GM12892 (cell line): Measurements from ENCODE around the gene RSAD1.

ENCODE experiments used
- POLR2A ChIP-seq: IDR thresholded peaks from 2 replicates; pipeline ENCODE4 v1.6.1; 2011; ENCODE audit warnings: low read depth, low read length, control low read depth
- POLR2AphosphoS5 ChIP-seq: IDR thresholded peaks from 2 replicates; pipeline ENCODE4 v1.6.1; 2011; ENCODE audit warnings: low read depth, low read length, control low read depth
- TAF1 ChIP-seq: IDR thresholded peaks from 2 replicates; pipeline ENCODE4 v1.6.1; 2011; ENCODE audit warnings: low read depth, mild to moderate bottlenecking, control low read depth, low read length, borderline replicate concordance

DNA sequence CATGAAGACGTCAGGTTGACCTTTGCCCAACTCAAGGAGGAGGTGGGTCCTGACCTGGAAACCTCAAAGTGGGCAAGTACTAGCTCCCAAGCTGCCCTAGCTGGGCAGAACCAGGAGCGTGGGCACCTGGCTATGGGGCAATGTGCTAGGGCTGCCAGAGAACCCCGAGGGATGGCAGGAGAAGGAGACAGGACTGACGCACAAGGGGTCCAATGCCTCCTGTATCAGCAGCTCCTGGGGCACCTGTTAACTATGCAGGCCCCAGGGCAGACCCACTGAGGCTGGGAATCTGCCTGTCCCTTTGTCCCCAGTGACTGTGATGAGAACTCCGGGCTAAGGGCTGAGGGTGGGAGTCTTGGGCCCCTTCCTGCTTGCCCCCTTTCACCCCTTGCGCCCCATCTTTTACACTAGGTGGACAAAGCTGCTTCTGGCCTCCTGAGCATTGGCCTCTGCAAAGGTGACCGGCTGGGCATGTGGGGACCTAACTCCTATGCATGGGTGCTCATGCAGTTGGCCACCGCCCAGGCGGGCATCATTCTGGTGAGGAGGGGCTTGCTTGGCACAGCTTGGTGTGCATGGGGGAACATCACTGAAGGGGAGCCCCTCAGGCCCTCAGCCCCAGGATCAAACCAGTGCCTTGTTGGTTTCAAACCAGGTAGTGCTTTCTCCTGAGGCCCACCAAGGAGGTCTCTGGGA is 17.7 kb upstream of the RSAD1 start:
- TF ChIP-seq POLR2A (no peak), POLR2AphosphoS5 (no peak), TAF1 (no peak)
